Measurements from ENCODE around the gene CNTRL.

GRCh38 chr9:121185178-121185745 is 110.5 kb downstream of the CNTRL start:
- TF ChIP-seq CTCF (conservative IDR thresholded peaks at IDR 0.05 in 1 of 2, IDR thresholded peaks at IDR 0.05 in 1 of 2; ENCODE audit: low read depth in 1 of 2, low read length in 2 of 2) (no peak), EZH2 (IDR thresholded peaks at IDR 0.05; ENCODE audit: low read length, missing control alignments) (no peak)
